HG02588 (cell line): ENCODE results near the gene ADPRM.
A peak's percentile ranks its signal among the peaks of the same experiment; 100 is the strongest.
"Not testable (repeated sequence)": the region's sequence is repeated elsewhere in the genome, so short reads cannot be mapped to it uniquely, and the experiment has no call there.

ENCODE experiments used
- ATAC-seq: cut with Tn5 transposase; IDR thresholded peaks from one replicate; pipeline ENCODE4 v1.9.1; 2021; ENCODE audit warnings: mild to moderate bottlenecking, moderate library complexity; ENCODE audit not compliant: unreplicated experiment

The ADPRM gene

GRCh38 chr17:10697092-10698081 is at the start of gene ADPRM, which contains the start of gene SCO1:
TSS of gene ADPRM (plus strand) at chr17:10697594. CDS start at chr17:10704927, 7,333 bp downstream.
TSS of gene SCO1 (minus strand) at chr17:10697533. CDS start at chr17:10697507, 26 bp downstream.
- ATAC-seq = peak; percentile 96

GRCh38 chr17:10648381-10648780 is 49.0 kb upstream of the ADPRM start:
- no peak for ATAC-seq

- ATAC-seq = no peak
Observed at GRCh38 chr17:10648956-10649355, 48.4 kb upstream of the ADPRM start.

- ATAC-seq = no peak
Observed at GRCh38 chr17:10649602-10650001, 47.8 kb upstream of the ADPRM start.

- no peak for ATAC-seq
Observed at GRCh38 chr17:10651927-10652326, 45.5 kb upstream of the ADPRM start.

GRCh38 chr17:10652984-10653659 is 44.3 kb upstream of the ADPRM start:
- ATAC-seq = no peak

GRCh38 chr17:10653987-10654386 is 43.4 kb upstream of the ADPRM start:
- no peak for ATAC-seq

GRCh38 chr17:10657148-10657547 is 40.2 kb upstream of the ADPRM start, which contains the start of gene MYH3:
TSS of gene MYH3 (minus strand) at chr17:10657309. CDS start at chr17:10655064, 2,245 bp downstream.
- ATAC-seq = no peak

- no peak for ATAC-seq
Observed at GRCh38 chr17:10657879-10658278, 39.5 kb upstream of the ADPRM start.

- ATAC-seq = no peak
Observed at GRCh38 chr17:10661437-10661836, 36.0 kb upstream of the ADPRM start.

- ATAC-seq = no peak
Observed at GRCh38 chr17:10663231-10663630, 34.2 kb upstream of the ADPRM start.

GRCh38 chr17:10664571-10664970 is 32.8 kb upstream of the ADPRM start:
- ATAC-seq = no peak

- no peak for ATAC-seq
Observed at GRCh38 chr17:10666906-10667305, 30.5 kb upstream of the ADPRM start.

- no peak for ATAC-seq
Observed at GRCh38 chr17:10668775-10669174, 28.6 kb upstream of the ADPRM start.

- no peak for ATAC-seq
Observed at GRCh38 chr17:10673312-10673711, 24.1 kb upstream of the ADPRM start.

GRCh38 chr17:10674704-10675103 is 22.7 kb upstream of the ADPRM start:
- no peak for ATAC-seq

- no peak for ATAC-seq
Observed at GRCh38 chr17:10681866-10682446, 15.4 kb upstream of the ADPRM start.

- ATAC-seq = no peak
Observed at GRCh38 chr17:10683853-10684252, 13.5 kb upstream of the ADPRM start.

GRCh38 chr17:10687499-10687898 is 9.9 kb upstream of the ADPRM start:
- ATAC-seq = no peak

- not testable (repeated sequence) for ATAC-seq
Observed at GRCh38 chr17:10695875-10696407, 1.5 kb upstream of the ADPRM start.
